Left ventricle myocardium inferior (tissue), 1 donor: Measurements from ENCODE around the gene SERINC4. TPM values are rescaled to one million over a fixed set of nuclear protein-coding genes. Genes with fewer than 3 reads are reported as not detected.

Experiments
- DNase-seq: peaks from one replicate; pipeline ENCODE4 v3.0.0-alpha.2; 2020
- H3K27ac ChIP-seq: fragments of 200-600 bp; replicated peaks from 2 replicates; pipeline ENCODE4 v1.8.0; 2021
- H3K27me3 ChIP-seq: fragments of 200-600 bp; 2 replicates; pipeline ENCODE4 v1.8.0; 2021; ENCODE audit warnings: low read depth
- H3K36me3 ChIP-seq: fragments of 200-600 bp; 2 replicates; pipeline ENCODE4 v1.8.0; 2021
- H3K4me1 ChIP-seq: fragments of 200-600 bp; 2 replicates; pipeline ENCODE4 v1.8.0; 2021
- H3K4me3 ChIP-seq: fragments of 200-600 bp; 2 replicates; pipeline ENCODE4 v1.8.0; 2021; ENCODE audit warnings: mild to moderate bottlenecking, moderate library complexity
- H3K9me3 ChIP-seq: fragments of 200-600 bp; replicated peaks from 2 replicates; pipeline ENCODE4 v1.8.0; 2021
- intact Hi-C: fragments of 100-400 bp; cut with micrococcal nuclease; formaldehyde crosslinking; loops from one replicate; pipeline ENCODE4 v1.11.0; 2022
- total RNA-seq: library from RNA; stranded (reverse); fragmentation: NEBNext Ultra II Directional; extraction: Animal tissue kit (Norgen Biotek cat#: 25700); gene quantifications from one replicate; pipeline ENCODE4 v1.2.1, GENCODE V29; 2021
- TF ChIP-seq, protein P1 (sequence below): fragments of 200-600 bp; IDR thresholded peaks from 2 replicates; pipeline ENCODE4 v1.8.0; 2021; ENCODE audit warnings: antibody characterized with exemption, mild to moderate bottlenecking, borderline replicate concordance
- donor health status: DM: no; HTN: yes; CAD: no; lungs with severe emphysema.

The SERINC4 gene
- total RNA-seq, 1 donor from 2014 or later = 0.44 TPM

DNA sequence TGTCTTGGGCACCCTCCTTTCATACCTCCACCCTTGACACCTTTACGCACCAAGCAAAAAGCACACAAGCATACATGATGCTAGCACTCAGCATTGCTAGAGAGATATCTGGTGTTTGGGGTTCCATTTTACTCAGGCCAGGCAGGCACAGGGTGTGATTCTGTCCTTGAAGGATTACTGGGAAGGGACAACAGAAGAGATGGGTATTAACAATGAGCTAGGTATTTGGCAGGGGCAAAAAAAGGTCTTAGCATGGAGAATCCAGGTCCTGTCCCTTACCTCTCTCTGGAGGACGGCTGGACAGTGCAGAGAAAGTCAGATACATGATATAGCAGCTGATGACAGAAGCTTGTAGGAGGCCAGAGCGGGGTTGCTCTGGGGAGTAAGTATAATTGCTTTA is 3.5 kb downstream of the SERINC4 start:
- H3K9me3 ChIP-seq = no peaks in the 10 kb centered on the region
- H3K36me3 ChIP-seq = peaks cover 57% of the 10 kb centered on the region
- no peak for DNase-seq
- no peaks in the 10 kb centered on the region for H3K27me3 ChIP-seq
- peaks cover 94% of the 10 kb centered on the region for H3K4me1 ChIP-seq
- H3K27ac ChIP-seq = peak overlapping the region; percentile 24
- TF ChIP-seq, protein P1, sequence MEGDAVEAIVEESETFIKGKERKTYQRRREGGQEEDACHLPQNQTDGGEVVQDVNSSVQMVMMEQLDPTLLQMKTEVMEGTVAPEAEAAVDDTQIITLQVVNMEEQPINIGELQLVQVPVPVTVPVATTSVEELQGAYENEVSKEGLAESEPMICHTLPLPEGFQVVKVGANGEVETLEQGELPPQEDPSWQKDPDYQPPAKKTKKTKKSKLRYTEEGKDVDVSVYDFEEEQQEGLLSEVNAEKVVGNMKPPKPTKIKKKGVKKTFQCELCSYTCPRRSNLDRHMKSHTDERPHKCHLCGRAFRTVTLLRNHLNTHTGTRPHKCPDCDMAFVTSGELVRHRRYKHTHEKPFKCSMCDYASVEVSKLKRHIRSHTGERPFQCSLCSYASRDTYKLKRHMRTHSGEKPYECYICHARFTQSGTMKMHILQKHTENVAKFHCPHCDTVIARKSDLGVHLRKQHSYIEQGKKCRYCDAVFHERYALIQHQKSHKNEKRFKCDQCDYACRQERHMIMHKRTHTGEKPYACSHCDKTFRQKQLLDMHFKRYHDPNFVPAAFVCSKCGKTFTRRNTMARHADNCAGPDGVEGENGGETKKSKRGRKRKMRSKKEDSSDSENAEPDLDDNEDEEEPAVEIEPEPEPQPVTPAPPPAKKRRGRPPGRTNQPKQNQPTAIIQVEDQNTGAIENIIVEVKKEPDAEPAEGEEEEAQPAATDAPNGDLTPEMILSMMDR = no peak
- H3K4me3 ChIP-seq = no peak overlapping the region
- intact Hi-C loops = no loop called here

DNA sequence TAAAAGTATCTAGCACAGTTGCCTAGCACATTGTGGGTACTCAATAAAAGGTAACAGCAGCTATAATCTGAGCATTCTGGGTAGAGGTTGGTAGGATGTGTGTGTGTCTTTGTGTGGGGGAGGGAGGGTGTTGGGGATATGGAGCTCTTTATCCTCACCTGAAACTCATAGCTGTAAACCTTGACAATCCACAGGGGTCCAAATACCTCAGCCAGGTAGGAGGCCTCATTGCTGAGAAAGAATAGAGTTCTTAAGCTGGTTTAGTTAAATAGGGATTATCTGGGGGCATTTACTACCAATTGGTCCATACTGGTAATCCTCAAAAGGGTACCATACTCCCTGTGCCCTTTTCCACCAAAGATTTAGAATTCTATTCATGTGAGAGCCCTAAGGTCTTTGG is 4.0 kb downstream of the SERINC4 start:
- DNase-seq = no peak
- Histone ChIP-seq H3K36me3 (peaks cover 56% of the 10 kb centered on the region), H3K4me3 (no peak overlapping the region), H3K4me1 (peaks cover 91% of the 10 kb centered on the region), H3K27me3 (no peaks in the 10 kb centered on the region), H3K9me3 (no peaks in the 10 kb centered on the region), H3K27ac (peak overlapping the region; percentile 99)
- TF ChIP-seq, protein P1 = no peak
- intact Hi-C loops = no loop called here

DNA sequence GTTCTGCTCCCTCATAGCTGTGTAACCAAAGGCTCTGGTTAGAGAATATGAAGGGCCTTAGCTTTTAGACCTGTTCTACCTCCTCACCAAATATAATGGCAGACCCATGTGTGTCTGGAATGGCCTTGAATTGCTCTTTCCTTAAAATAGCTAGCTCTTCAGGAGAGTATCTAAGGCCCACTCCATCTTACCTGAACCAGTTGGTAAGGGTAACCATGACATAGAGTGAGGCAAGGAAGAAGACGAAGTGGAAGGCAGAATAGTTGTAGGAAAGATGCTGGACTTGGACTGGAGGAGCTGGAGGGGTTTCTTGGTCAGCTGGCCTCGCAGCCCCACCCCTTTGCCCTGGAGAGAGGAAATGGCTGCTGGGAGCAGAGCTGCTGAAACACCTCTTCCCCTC is 4.8 kb downstream of the SERINC4 start:
- Histone ChIP-seq H3K4me1 (peaks cover 85% of the 10 kb centered on the region), H3K27ac (peak overlapping the region; percentile 99), H3K9me3 (no peaks in the 10 kb centered on the region), H3K4me3 (peak overlapping the region; percentile 98), H3K36me3 (peaks cover 56% of the 10 kb centered on the region), H3K27me3 (no peaks in the 10 kb centered on the region)
- TF ChIP-seq, protein P1 = no peak
- DNase-seq = no peak
- intact Hi-C loops = no loop called here

DNA sequence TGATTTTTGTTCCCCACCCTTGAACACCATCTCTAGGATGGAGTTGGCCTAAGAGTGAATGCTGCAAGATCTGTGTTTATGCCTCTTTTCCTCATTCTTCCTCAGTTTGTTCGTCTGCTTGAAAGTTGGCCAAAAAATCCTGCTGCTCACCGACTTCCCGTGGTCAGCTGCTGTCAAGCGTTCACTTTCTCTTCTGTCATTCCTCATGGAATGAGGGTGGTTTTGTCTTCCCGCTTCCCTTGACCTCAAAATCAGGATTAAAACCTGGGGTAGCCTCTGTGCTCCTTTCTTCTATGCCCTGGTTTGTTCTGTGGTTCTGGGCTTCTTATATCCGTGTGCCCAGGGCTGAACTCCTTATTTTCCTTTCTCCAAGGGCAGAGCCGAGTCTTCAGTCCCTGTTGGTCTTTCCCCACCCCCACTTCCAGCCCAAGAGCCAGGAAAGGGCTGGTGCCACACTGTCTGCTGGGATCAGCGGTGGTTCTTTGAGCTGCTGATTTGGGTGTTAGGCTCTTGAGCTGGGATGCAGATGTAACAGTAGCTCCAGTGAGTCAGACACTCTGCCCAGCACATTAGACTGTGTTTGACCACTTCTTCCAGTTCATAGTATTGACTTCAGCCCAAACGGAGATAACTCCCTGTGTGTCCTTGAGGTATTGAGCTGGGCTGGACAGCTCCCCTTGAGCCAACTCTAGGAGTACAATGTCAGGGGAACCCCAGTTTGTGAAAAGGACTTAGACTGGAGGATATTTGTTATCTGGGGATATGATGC is 5.6 kb downstream of the SERINC4 start:
- Histone ChIP-seq H3K4me3 (peak overlapping the region; percentile 98), H3K27me3 (no peaks in the 10 kb centered on the region), H3K4me1 (peaks cover 77% of the 10 kb centered on the region), H3K27ac (peak overlapping the region; percentile 99), H3K9me3 (no peaks in the 10 kb centered on the region), H3K36me3 (peaks cover 53% of the 10 kb centered on the region)
- no peak for DNase-seq
- TF ChIP-seq, protein P1 = no peak
- intact Hi-C loops = no loop called here

DNA sequence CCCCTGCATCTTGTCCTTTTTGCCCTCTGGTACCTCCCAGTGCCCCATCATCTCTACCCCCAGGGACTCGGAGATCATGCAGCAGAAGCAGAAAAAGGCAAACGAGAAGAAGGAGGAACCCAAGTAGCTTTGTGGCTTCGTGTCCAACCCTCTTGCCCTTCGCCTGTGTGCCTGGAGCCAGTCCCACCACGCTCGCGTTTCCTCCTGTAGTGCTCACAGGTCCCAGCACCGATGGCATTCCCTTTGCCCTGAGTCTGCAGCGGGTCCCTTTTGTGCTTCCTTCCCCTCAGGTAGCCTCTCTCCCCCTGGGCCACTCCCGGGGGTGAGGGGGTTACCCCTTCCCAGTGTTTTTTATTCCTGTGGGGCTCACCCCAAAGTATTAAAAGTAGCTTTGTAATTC is 6.4 kb downstream of the SERINC4 start:
- peaks cover 44% of the 10 kb centered on the region for H3K36me3 ChIP-seq
- no peaks in the 10 kb centered on the region for H3K9me3 ChIP-seq
- TF ChIP-seq, protein P1 = no peak
- intact Hi-C loops = no loop called here
- DNase-seq = no peak
- no peaks in the 10 kb centered on the region for H3K27me3 ChIP-seq
- peak overlapping the region; percentile 98 for H3K4me3 ChIP-seq
- H3K27ac ChIP-seq = peak overlapping the region; percentile 99
- peaks cover 69% of the 10 kb centered on the region for H3K4me1 ChIP-seq
